Common myeloid progenitor, CD34-positive (primary cell): ENCODE measurements around the gene MYO10.
"Not testable (repeated sequence)": the region's sequence is repeated elsewhere in the genome, so short reads cannot be mapped to it uniquely, and the experiment has no call there.

Experiments used
- CTCF ChIA-PET: fragments of 350-600 bp; sonication (Branson Sonifier 250); formaldehyde crosslinking; loops from one replicate; lab custom pipeline; 2021; ENCODE audit warnings: antibody characterized with exemption; lab: Charles Lee
- POLR2A ChIA-PET: fragments of 350-600 bp; sonication (Branson Sonifier 250); formaldehyde crosslinking; loops from one replicate; lab custom pipeline; 2021; ENCODE audit warnings: antibody characterized with exemption; lab: Charles Lee
- DNase-seq, 3 donors: peaks; one replicate each; pipeline versions ENCODE4 v3.0.0 to v3.0.0-alpha.2; 2013
- H3K27ac ChIP-seq, 2 experiments: 1 replicate in 1 of 2; 2 replicates in 1 of 2; pipeline ENCODE4 v1.7.0; 2013; ENCODE audit warnings: inconsistent platforms in 2 of 2, low read length in 2 of 2, mild to moderate bottlenecking in 2 of 2, low read depth in 1 of 2, moderate library complexity in 1 of 2; ENCODE audit not compliant: severe bottlenecking in 2 of 2, insufficient read depth in 1 of 2, poor library complexity in 1 of 2
- H3K27me3 ChIP-seq, 5 experiments: replicated peaks in 2 of 5; 1 replicate in 3 of 5; 2 replicates in 2 of 5; pipeline versions ENCODE4 v1.6.1 to v1.7.0; 2013; ENCODE audit warnings: low read length in 4 of 5, mild to moderate bottlenecking in 2 of 5, moderate library complexity in 2 of 5, inconsistent platforms in 1 of 5; ENCODE audit not compliant: insufficient read depth in 5 of 5, control insufficient read depth in 4 of 5
- H3K36me3 ChIP-seq, 4 experiments: 1 replicate in 2 of 4; 2 replicates in 2 of 4; pipeline versions ENCODE4 v1.6.1 to v1.7.0; 2013; ENCODE audit warnings: low read length in 3 of 4, control low read depth in 1 of 4, mild to moderate bottlenecking in 1 of 4; ENCODE audit not compliant: control insufficient read depth in 4 of 4, insufficient read depth in 4 of 4
- H3K4me1 ChIP-seq, 4 experiments: 1 replicate in 3 of 4; 2 replicates in 1 of 4; pipeline versions ENCODE4 v1.6.1 to v1.7.1; 2013; ENCODE audit warnings: low read length in 3 of 4, mild to moderate bottlenecking in 3 of 4, control low read depth in 1 of 4, inconsistent platforms in 1 of 4, moderate library complexity in 1 of 4; ENCODE audit not compliant: control insufficient read depth in 4 of 4, insufficient read depth in 4 of 4; ENCODE audit errors: control extremely low read depth in 1 of 4
- H3K4me3 ChIP-seq, 7 experiments: 1 replicate in 4 of 7; 2 replicates in 3 of 7; pipeline versions ENCODE4 v1.5.1 to v1.7.0; 2013; ENCODE audit warnings: mild to moderate bottlenecking in 7 of 7, low read length in 6 of 7, moderate library complexity in 6 of 7, inconsistent platforms in 2 of 7, low read depth in 2 of 7, control low read depth in 1 of 7; ENCODE audit not compliant: insufficient read depth in 4 of 7, control insufficient read depth in 1 of 7; ENCODE audit errors: extremely low read depth in 1 of 7
- H3K9me3 ChIP-seq, 5 experiments: 1 replicate in 4 of 5; 2 replicates in 1 of 5; pipeline versions ENCODE4 v1.6.1 to v1.7.1; 2013; ENCODE audit warnings: low read length in 4 of 5, mild to moderate bottlenecking in 2 of 5, inconsistent platforms in 1 of 5, low read depth in 1 of 5, moderate library complexity in 1 of 5; ENCODE audit not compliant: control insufficient read depth in 4 of 5, insufficient read depth in 2 of 5; ENCODE audit errors: control extremely low read depth in 1 of 5
- WGBS: methylation state at CpG from one replicate; pipeline ENCODE4 v1.1.5; 2013; ENCODE audit not compliant: insufficient coverage; 5-methylcytosine and 5-hydroxymethylcytosine counted together

Gene MYO10

DNA sequence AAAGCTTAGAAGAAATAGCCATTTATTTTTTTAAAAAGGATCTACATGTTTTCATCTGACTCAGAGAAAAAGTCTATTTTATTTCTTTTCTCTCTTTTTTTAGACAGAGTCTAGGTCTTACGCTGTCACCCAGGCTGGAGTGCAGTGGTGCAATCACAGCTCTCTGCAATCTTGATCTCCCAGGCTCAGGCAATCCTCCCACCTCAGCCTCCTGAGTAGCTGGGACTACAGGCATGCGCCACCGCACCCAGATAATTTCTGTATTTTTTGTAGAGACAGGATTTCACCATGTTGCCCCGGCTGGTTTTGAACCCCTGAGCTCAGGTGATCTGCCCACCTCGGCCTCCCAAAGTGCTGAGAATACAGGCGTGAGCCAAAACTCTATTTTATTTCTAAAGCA lies 178.5 kb downstream of the MYO10 start:
- H3K4me3 ChIP-seq, H3K27me3 ChIP-seq, H3K9me3 ChIP-seq, DNase-seq, POLR2A ChIA-PET, H3K27ac ChIP-seq, H3K36me3 ChIP-seq: not testable (repeated sequence)
- WGBS = 96% methylated on average over 3 of the region's 6 CpGs
- CTCF ChIA-PET = interaction anchor here (2.1 kb wide), 1 partner anchor 433 kb away, joined by 6 read pairs; no protein-coding TSS in a partner anchor
- H3K4me1 ChIP-seq = peaks cover 2 to 11% (median 8%) of the 10 kb centered on the region in 4 experiments

DNA sequence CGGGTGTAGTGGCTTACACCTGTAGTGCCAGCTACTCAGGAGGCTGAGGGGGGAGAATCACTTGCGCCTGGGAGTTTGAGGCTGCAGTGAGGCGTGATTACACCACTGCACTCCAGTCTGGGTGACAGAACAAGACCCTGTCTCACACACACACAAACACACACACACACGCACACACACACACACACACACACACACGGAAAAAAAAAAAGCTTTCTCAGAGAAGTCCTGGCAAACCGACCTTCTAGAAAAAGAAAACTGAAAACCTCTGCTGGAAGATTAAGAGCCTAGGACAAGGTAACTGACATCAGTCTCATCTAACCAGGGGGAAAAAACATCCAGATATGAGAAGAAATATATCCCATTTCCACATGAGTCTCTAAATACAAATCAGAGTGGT lies 178.9 kb downstream of the MYO10 start:
- 80% methylated on average over 1 of the region's 6 CpGs for WGBS
- CTCF ChIA-PET = interaction anchor here (0.6 kb wide), 1 partner anchor 243 kb away, joined by 3 read pairs; no protein-coding TSS in a partner anchor
- POLR2A ChIA-PET = no interaction called here
- peaks cover 2 to 11% (median 8%) of the 10 kb centered on the region in 4 experiments for H3K4me1 ChIP-seq
- no peaks in the 10 kb centered on the region for H3K36me3 ChIP-seq
- no peaks in the 10 kb centered on the region for H3K9me3 ChIP-seq
- no peak overlapping the region for H3K27ac ChIP-seq
- no peak for DNase-seq
- no peaks in the 10 kb centered on the region for H3K27me3 ChIP-seq
- H3K4me3 ChIP-seq = no peak overlapping the region

DNA sequence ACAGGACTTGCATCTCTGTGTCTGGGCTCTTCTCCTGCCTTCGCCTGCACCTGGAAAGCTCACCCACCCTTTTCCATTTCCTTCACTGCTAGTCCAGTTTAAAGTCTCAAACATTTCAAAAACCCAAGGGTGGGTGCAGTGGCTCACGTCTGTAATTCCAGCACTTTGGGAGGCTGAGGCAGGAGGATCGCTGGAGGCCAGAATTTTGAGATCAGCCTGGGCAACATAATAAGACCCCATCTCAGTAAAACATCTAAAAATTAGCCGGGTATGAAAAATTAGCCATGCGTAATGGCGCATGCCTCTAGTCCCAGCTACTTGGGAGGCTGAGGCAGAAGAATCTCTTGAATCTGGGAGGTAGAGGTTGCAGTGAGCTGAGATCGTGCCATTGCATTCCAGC lies 179.4 kb downstream of the MYO10 start:
- Histone ChIP-seq H3K27ac (no peak overlapping the region), H3K27me3 (no peaks in the 10 kb centered on the region), H3K36me3 (no peaks in the 10 kb centered on the region), H3K4me1 (peaks cover 2 to 11% (median 8%) of the 10 kb centered on the region in 4 experiments), H3K9me3 (no peaks in the 10 kb centered on the region), H3K4me3 (no peak overlapping the region)
- POLR2A ChIA-PET = no interaction called here
- WGBS = 92% methylated on average over 5 of the region's 7 CpGs
- CTCF ChIA-PET = interaction anchor here (0.6 kb wide), 1 partner anchor 243 kb away, joined by 3 read pairs; no protein-coding TSS in a partner anchor
- DNase-seq = no peak

DNA sequence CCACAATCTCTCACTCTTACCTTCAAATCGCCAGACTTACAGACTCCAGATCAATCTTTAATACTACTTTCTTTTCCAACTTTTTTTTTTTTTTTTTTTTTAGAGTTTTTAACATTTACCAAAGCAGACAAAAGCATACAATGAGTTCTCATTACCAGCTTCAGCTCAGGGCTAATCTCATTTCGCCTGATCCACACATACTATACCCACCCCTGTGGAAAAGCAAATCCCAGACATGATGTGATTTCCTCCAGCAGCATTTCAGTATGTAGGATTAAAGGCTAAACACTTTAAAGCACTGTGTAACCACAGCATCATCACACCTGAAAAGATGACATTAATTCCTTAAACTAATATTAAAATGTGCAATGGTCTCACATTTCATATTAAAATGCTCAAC lies 180.4 kb downstream of the MYO10 start:
- DNase-seq = no peak
- no peaks in the 10 kb centered on the region for H3K9me3 ChIP-seq
- CTCF ChIA-PET = no interaction called here
- POLR2A ChIA-PET = no interaction called here
- H3K27me3 ChIP-seq = no peaks in the 10 kb centered on the region
- H3K4me3 ChIP-seq = no peak overlapping the region
- H3K36me3 ChIP-seq = no peaks in the 10 kb centered on the region
- 90% methylated on average over 2 of the region's 2 CpGs for WGBS
- peaks cover 2 to 11% (median 8%) of the 10 kb centered on the region in 4 experiments for H3K4me1 ChIP-seq
- no peak overlapping the region for H3K27ac ChIP-seq

DNA sequence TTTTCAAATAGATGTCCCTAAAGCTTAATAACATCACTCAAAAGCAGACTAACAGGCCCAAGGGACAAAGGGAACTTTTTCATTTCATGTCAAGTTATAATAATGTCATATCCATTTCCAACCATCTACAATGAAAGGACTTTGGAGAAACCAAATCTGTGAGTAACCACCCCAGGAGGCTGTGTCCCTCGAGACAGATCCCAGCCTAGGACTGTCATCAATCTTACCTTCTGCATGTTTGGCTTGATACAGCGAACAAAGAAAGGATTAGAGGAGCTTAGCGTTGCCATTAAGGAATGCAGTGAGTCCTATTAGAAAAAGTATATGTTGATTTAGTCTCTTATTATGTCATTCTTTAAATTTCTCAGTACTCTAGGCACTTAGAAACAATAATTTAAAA lies 181.5 kb downstream of the MYO10 start:
- Histone ChIP-seq H3K27ac (no peak overlapping the region), H3K4me3 (no peak overlapping the region), H3K4me1 (peaks cover 2 to 7% (median 6%) of the 10 kb centered on the region in 4 experiments), H3K36me3 (no peaks in the 10 kb centered on the region), H3K27me3 (no peaks in the 10 kb centered on the region), H3K9me3 (no peaks in the 10 kb centered on the region)
- ChIA-PET CTCF (interaction anchor here (0.6 kb wide), 1 partner anchor 375 kb away, joined by 3 read pairs; no protein-coding TSS in a partner anchor), POLR2A (no interaction called here)
- 89% methylated on average over 1 of the region's 3 CpGs for WGBS
- no peak for DNase-seq

DNA sequence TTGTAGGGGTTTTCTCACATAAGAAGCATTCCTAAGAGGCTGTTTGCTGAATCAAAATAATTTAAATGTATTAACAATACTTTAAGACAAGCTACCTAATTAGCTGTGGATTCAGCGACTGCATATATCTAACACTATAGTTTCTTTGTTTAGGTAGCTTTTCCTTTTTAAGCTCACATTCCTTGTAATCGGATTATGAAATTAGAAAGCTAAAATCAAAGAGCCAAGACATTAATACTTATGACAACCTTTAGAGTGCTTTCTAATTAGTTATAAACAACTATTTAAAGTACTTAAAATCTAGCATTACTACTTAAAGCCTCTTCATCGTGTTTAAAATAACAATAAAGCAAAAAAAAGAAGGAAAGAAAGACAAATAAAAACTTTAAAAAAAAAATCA lies 182.0 kb downstream of the MYO10 start:
- ChIA-PET POLR2A (no interaction called here), CTCF (interaction anchor here (0.6 kb wide), 1 partner anchor 376 kb away, joined by 3 read pairs; no protein-coding TSS in a partner anchor)
- Histone ChIP-seq H3K4me3 (no peak overlapping the region), H3K27ac (no peak overlapping the region), H3K4me1 (peaks cover under 1 to 2% (median 1%) of the 10 kb centered on the region in 4 experiments), H3K9me3 (no peaks in the 10 kb centered on the region), H3K27me3 (no peaks in the 10 kb centered on the region), H3K36me3 (no peaks in the 10 kb centered on the region)
- DNase-seq = no peak
- WGBS = no CpG with 5 or more reads among the region's 3 CpGs

DNA sequence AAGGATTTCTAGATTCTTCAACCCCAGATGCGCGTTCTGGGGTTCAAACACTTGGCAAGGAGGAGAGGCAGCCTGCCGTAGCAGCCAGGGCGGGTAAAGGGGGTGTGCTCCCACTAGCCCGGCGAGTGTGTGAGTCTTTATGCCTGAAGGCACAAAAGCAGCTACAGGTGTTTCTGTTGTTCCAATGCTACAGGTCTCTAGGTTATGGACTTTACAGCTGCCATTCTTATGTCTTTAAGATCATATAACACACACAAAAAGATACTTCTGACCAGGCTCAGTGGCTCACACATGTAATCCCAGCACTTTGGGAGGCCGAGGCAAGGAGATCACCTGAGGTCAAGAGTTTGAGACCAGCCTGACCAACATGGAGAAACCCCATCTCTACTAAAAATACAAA lies 185.6 kb downstream of the MYO10 start:
- Histone ChIP-seq H3K27ac (no peak overlapping the region), H3K9me3 (no peaks in the 10 kb centered on the region), H3K36me3 (no peaks in the 10 kb centered on the region), H3K4me1 (no peaks in the 10 kb centered on the region), H3K4me3 (no peak overlapping the region), H3K27me3 (no peaks in the 10 kb centered on the region)
- CTCF ChIA-PET = no interaction called here
- no peak for DNase-seq
- POLR2A ChIA-PET = no interaction called here
- 98% methylated on average over 6 of the region's 7 CpGs for WGBS
